Stimulated activated CD4-positive, alpha-beta T cell treated with anti-CD3 and anti-CD28 coated beads, Interleukin-15, amount 100 ng/mL, for 24 hours (primary cell): ENCODE data around the gene TTC33.
"Not testable (repeated sequence)": the region's sequence is repeated elsewhere in the genome, so short reads cannot be mapped to it uniquely, and the experiment has no call there.

Source experiments
- DNase-seq: peaks from one replicate; pipeline ENCODE4 v3.0.0-alpha.2; 2020

Gene TTC33

GRCh38 chr5:40678460-40679147 is 77.2 kb downstream of the TTC33 start:
- DNase-seq, result no peak

GRCh38 chr5:40678026-40678425 is 77.7 kb downstream of the TTC33 start:
- no peak for DNase-seq

DNA sequence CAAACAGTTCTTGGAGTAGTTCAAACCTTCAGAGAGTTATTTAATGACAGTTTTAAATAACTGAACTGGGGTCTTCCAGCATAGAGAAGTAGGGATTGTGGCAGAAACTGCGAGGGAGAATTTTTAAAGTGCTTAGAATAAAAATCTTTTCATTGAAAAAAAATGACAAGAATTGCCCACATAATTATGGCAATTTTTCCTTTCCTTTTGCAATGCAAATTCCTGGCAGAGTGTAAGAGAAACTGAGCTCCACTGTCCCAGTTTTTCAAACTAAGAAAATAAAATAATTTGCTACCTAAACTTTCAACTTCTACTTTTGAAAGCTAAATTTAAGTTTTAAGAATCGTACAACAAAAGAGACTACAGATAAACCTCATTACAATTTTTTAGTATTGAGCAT is 78.3 kb downstream of the TTC33 start:
- DNase-seq, result no peak

GRCh38 chr5:40676613-40677343 is 79.0 kb downstream of the TTC33 start:
- no peak for DNase-seq

DNA sequence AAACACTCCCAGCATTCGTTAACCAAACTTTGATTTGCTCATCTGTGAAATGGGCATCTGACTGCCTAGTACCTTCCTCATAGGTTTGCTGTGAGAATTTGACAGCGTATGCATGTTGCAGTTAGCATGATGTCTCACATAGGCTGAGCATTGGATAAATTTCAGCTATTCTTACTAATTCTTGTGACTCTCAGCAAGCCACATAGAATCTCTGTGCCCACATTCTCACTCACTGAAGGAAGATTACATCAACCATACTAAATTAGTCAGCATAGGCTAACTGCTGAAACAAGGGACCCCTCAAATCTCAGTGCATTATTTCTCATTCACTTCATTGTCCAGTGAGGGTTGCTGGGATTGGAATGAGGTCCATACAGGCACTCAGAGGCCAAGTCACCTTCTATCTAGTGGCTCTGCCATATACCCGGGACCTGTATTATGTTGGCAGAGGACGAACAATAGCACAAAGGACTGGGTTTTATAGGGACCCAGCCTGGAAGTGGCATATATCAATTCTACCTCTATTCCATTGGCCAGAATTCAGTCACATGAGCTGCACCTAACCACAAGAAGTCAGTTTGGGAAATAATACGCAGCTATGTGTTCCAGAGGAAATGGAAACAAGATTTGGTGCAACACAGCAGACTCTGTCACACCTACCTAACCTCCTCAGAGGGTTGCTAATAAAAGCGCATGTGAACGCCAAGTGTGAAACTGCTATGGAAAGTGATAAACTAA is 80.2 kb downstream of the TTC33 start:
- peak; percentile 37 for DNase-seq

DNA sequence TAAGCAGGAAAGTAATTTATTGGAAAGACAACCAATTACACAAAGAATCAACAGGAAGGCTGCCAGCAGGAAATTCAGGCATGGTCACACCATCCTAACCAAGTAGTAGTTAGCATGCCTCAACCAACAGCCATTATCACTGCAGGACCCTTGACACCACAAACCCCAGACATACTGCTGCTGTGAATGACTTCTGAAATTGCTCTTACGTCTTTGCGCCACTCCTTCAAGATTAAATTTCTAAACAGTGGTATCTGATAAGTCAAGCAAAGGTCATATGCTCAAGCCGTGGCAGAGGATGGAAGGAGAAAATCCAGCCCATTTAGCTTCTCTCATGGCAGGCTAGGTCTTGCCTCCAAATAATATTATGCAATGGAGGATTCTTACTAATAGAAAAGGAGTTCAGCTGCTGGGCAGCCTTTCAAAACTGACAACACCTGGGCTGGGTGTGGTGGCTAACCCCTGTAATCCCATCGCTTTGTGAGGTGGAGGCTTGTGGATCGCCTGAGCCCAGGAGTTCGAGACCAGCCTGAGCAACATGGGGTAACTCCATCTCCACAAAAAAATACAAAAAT is 81.0 kb downstream of the TTC33 start:
- no peak for DNase-seq

- no peak for DNase-seq
Observed at GRCh38 chr5:40672425-40672824, 83.3 kb downstream of the TTC33 start.

GRCh38 chr5:40669606-40670390 is 86.0 kb downstream of the TTC33 start:
- DNase-seq, result no peak

DNA sequence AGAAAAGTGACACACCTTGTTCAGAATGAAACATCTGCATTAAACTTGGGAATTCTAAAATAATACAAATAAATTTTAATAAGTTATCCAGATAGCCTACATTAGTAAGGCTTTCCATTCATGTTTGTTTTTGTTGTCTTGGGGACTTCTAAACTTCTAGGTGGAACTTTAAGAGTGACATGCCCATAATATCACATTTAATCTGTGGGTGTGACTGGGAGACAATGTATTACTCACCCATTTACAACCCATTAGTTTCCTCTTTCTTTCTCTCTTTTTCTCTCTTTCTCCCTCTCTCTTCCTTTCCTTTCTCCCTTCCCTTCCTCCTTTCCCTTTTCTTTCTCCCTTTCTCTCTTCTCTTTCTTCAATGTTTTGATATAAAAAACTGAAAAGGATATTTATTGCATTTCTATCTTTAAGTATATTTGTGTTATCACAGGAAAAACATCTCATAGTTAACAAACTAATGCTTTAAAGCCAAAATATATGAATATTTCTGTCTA is 88.5 kb downstream of the TTC33 start:
- DNase-seq, result no peak

DNA sequence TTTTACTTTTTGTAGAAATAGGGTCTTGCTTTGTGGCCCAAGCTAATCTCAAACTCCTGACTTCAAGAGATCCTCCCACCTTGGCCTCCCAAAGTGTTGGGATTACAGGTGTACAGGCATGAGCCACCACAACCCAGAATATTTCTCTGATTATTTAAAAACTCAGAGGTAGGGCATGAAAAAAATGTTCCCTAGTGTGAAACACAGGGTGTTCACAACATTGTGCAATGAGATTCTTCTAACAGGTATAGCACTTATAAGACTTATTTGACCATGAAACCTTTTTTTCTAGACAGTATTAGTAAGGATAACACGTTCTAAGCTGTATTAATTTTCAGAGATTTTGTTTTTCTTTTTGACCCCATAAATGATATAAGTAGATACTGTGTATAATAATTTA is 89.1 kb downstream of the TTC33 start:
- no peak for DNase-seq

- no peak for DNase-seq
Observed at GRCh38 chr5:40665635-40666298, 90.0 kb downstream of the TTC33 start.

DNA sequence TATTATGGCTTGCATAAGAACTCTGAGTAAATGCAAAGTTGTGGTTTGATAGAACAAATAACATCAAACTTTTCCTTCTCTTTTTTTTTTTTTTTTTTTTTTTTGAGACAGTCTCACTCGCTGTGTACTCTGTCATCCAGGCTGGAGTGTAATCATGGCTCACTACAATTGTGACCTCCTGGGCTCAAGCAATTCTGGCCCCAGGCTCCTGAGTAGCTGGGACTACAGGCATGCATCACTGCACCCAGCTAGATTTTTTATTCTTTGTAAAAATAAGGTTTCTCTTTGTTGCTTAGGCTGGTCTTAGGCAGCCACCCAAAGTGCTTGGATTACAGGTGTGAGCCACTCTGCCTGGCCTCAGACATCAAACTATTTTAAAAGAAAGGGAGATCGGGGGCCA is 95.0 kb downstream of the TTC33 start:
- no peak for DNase-seq

GRCh38 chr5:40656766-40657165 is 99.0 kb downstream of the TTC33 start:
- no peak for DNase-seq

GRCh38 chr5:40656091-40656490 is 99.7 kb downstream of the TTC33 start:
- not testable (repeated sequence) for DNase-seq

- no peak for DNase-seq
Observed at GRCh38 chr5:40655138-40655537, 100.6 kb downstream of the TTC33 start.

GRCh38 chr5:40654377-40654991 is 101.3 kb downstream of the TTC33 start:
- no peak for DNase-seq

- no peak for DNase-seq
Observed at GRCh38 chr5:40653221-40654022, 102.3 kb downstream of the TTC33 start.

GRCh38 chr5:40652441-40653220 is 103.1 kb downstream of the TTC33 start:
- DNase-seq, result peak; percentile 21

DNA sequence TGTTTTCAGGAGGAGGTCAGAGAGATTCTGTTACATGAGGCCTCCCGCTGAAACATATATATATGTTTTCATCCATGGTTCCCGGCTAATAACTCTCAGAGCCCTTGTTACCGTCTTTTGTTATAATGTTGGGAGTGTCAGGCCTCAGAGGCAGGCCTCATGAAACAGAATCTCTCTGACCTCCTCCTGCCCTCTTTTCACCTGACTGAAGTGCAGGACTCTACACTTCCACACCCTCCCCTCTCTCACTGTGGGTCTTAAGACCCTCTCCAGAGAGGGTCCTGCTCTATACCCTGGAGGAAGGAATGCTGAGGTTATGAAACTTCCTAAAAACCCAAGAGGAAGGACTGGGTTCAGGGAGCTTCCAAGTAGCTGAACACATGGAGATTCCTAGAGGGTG is 104.6 kb downstream of the TTC33 start:
- no peak for DNase-seq
